Measurements from ENCODE around the gene GDE1.

DNA sequence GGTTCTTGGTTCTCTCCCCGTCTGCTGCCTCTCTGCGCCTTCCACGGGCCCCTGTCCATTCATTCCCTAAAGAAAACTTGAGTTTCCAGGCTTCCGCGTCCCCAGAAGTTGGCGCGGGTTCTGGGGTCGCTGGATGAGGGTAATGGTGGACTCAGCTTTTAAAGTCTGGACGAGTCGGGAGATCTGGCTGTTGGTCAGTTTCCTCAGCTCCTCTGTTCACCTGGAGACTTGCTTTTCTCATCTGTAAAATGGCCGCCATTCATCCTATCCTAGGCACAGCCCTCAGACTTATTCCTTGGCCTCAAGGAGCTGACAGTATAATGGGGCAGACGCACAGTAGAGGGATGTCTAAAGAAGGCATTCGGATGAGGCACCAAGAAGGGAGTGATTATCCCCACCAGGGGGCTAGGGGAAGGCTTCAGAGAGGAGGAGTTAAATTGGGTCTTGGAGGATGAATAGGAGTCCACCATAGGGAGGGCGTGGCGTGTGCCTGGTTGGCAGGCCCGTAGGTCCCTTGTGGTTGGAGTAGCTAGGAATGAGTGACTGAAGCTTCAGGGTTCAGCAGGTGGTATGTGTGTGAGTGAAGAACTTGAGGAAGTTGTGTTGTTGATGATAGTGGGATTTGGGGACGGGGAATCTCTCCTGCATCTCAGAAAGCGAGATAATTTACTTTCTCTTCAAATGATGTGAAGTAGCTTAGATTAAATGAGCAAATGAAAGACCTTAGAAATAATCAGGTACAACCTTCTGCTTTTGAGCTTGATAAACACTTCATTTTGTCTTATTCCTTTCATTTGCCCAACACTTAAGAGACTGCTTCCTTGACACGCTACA is 34.3 kb upstream of the GDE1 start:
- TF ChIP-seq, protein P1, sequence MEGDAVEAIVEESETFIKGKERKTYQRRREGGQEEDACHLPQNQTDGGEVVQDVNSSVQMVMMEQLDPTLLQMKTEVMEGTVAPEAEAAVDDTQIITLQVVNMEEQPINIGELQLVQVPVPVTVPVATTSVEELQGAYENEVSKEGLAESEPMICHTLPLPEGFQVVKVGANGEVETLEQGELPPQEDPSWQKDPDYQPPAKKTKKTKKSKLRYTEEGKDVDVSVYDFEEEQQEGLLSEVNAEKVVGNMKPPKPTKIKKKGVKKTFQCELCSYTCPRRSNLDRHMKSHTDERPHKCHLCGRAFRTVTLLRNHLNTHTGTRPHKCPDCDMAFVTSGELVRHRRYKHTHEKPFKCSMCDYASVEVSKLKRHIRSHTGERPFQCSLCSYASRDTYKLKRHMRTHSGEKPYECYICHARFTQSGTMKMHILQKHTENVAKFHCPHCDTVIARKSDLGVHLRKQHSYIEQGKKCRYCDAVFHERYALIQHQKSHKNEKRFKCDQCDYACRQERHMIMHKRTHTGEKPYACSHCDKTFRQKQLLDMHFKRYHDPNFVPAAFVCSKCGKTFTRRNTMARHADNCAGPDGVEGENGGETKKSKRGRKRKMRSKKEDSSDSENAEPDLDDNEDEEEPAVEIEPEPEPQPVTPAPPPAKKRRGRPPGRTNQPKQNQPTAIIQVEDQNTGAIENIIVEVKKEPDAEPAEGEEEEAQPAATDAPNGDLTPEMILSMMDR (conservative IDR thresholded peaks at IDR 0.05; ENCODE audit: low read depth, low read length): no peak
- TF ChIP-seq EZH2 (IDR thresholded peaks at IDR 0.05; ENCODE audit: low read length, unreplicated experiment) (no peak), EZH2phosphoT487 (IDR thresholded peaks at IDR 0.05; ENCODE audit: borderline replicate concordance, low read length) (no peak)

Data from PC-3 (cell line).